LoVo (cell line): ENCODE measurements around the gene ACP2.
"Not testable (repeated sequence)": the region's sequence is repeated elsewhere in the genome, so short reads cannot be mapped to it uniquely, and the experiment has no call there.

Experiments
- DNase-seq: peaks from one replicate; pipeline ENCODE4 v3.0.0-alpha.2; 2016; ENCODE audit warnings: low spot score

Gene ACP2

DNA sequence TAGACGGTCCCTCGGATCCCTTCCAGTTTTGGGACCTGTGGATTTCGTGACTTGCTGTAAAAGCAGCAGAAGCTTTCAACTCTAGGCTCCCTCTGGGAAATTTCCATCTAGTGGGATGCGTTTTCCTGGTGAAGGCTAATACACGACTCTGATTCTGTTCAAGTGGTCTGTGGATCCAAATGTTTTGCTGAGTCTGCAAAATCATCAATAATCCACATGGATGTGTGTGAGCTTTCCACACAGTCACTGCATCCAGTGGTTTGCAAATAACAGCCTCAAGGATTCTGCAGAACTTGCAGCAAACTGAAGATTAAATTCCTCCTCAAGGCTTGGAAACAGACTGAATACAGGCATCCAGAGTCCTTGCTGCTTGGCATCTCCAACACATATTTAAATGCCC lies 46.0 kb downstream of the ACP2 start:
- DNase-seq: no peak

DNA sequence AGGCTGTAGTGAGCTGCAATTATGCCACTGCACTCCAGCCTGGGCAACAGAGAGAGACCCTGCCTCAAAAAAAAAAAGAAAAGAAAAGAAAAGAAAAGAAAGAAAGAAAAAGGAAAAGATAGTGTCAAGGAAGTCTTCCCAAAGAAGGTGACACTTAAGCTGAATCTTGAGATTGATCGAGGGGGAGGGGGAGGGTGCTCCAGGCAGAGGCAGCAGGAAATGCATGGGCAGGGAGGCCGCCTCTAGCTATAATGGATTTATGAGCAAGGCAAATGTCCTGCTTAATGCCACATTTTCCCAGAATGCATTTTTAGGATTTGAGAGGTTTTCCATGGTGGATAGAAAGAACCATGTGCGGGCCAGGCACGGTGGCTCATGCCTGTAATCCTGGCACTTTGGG lies 47.6 kb downstream of the ACP2 start:
- no peak for DNase-seq

- DNase-seq: not testable (repeated sequence)
Observed at GRCh38 chr11:47198161-47198560, 50.5 kb downstream of the ACP2 start.

DNA sequence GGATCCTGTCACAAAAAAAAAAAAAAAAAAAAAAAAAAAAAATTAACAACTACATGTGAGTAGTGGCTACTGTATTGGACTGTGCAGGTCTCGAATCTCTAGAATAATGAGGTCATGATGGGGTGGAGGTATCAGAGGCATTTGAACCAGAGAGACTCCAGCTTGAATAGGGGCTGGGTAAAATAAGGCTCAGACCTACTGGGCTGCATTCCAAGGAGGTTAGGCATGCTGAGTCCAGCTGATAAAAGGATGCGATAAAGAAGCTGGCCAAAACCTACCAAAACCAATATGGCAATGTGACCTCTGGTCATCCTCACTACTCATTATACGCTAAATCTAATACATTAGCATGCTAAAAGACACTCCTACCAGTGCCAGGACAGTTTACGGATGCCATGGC lies 56.5 kb downstream of the ACP2 start:
- no peak for DNase-seq

- not testable (repeated sequence) for DNase-seq
Observed at GRCh38 chr11:47191137-47191536, 57.5 kb downstream of the ACP2 start.
